Lower leg skin (tissue), 3 donors: ENCODE data around the gene CTDSPL.
"Not testable (repeated sequence)": the region's sequence is repeated elsewhere in the genome, so short reads cannot be mapped to it uniquely, and the experiment has no call there.

ENCODE experiments used
- CTCF ChIP-seq, 3 donors: fragments of 450-650 bp; IDR thresholded peaks; one replicate each; pipeline ENCODE4 v1.5.1; 2016; ENCODE audit warnings: antibody characterized with exemption in 3 of 3, mild to moderate bottlenecking in 3 of 3, moderate library complexity in 2 of 3
- POLR2A ChIP-seq, 2 donors: fragments of 450-650 bp; IDR thresholded peaks; one replicate each; pipeline ENCODE4 v1.6.1; 2016 to 2017; ENCODE audit warnings: antibody characterized with exemption in 2 of 2, mild to moderate bottlenecking in 1 of 2, moderate library complexity in 1 of 2

GRCh38 chr3:37972056-37972455 is 110.4 kb downstream of the CTDSPL start:
- TF ChIP-seq CTCF, POLR2A (IDR thresholded peaks at IDR 0.05): not testable (repeated sequence)
